H1 (cell line): ENCODE data around the gene PARK7. TPM values are rescaled to one million over a fixed set of nuclear protein-coding genes. Genes with fewer than 3 reads are reported as not detected.

ENCODE experiments used
- CTBP2 ChIP-seq: IDR thresholded peaks from 2 replicates; pipeline ENCODE4 v1.7.0; 2011; ENCODE audit warnings: borderline replicate concordance, mild to moderate bottlenecking, moderate library complexity, mixed read lengths, low read length; ENCODE audit not compliant: insufficient read depth, insufficient read length
- FOSL1 ChIP-seq: IDR thresholded peaks from 2 replicates; pipeline ENCODE4 v1.6.1; 2011; ENCODE audit warnings: mild to moderate bottlenecking, low read depth, low read length, moderate library complexity; ENCODE audit not compliant: insufficient read depth
- KDM1A ChIP-seq: fragments of 200-600, 300-600 bp; sonication (generic); IDR thresholded peaks from 2 replicates; pipeline ENCODE4 v1.7.1; 2016; ENCODE audit warnings: mild to moderate bottlenecking, low read length, borderline replicate concordance
- KDM5A ChIP-seq: fragments of 200-600 bp; IDR thresholded peaks from 2 replicates; pipeline ENCODE4 v1.7.1; 2012; ENCODE audit warnings: mild to moderate bottlenecking, low read length, inconsistent platforms, mixed read lengths
- NANOG ChIP-seq: IDR thresholded peaks from 2 replicates; pipeline ENCODE4 v1.6.1; 2011; ENCODE audit warnings: low read length, low read depth, mild to moderate bottlenecking, inconsistent platforms; ENCODE audit not compliant: insufficient read depth, poor library complexity, severe bottlenecking
- SIX5 ChIP-seq: IDR thresholded peaks from 2 replicates; pipeline ENCODE4 v1.6.1; 2011; ENCODE audit warnings: mild to moderate bottlenecking, low read depth, low read length
- polyA plus RNA-seq, 7 experiments: library from polyadenylated mRNA; depleted of rRNA in 3 of 7; stranded (reverse) in 5 of 7; unstranded in 2 of 7; fragments of >200 nt in 5 of 7; fragments of 200-250 nt in 2 of 7; gene quantifications; 1 replicate in 5 of 7; 2 replicates in 1 of 7; 4 replicates in 1 of 7; pipeline versions ENCODE4 v1.2.1 to v1.2.3, GENCODE V29; 2011 to 2013; ENCODE audit warnings: missing spikeins in 2 of 7, mixed read lengths in 2 of 7
- total RNA-seq: library from RNA; stranded (reverse); fragmentation: NEBNext Ultra II Directional; extraction: Animal tissue kit (Norgen Biotek cat#: 25700); gene quantifications from 2 replicates; pipeline ENCODE4 v1.2.1, GENCODE V29; 2021

PARK7 gene
- total and polyA plus RNA-seq, 2 of the 8 experiments (the other 6 are each of a cell fraction or from before 2014, with no cell fraction given): 206 to 383 TPM

DNA sequence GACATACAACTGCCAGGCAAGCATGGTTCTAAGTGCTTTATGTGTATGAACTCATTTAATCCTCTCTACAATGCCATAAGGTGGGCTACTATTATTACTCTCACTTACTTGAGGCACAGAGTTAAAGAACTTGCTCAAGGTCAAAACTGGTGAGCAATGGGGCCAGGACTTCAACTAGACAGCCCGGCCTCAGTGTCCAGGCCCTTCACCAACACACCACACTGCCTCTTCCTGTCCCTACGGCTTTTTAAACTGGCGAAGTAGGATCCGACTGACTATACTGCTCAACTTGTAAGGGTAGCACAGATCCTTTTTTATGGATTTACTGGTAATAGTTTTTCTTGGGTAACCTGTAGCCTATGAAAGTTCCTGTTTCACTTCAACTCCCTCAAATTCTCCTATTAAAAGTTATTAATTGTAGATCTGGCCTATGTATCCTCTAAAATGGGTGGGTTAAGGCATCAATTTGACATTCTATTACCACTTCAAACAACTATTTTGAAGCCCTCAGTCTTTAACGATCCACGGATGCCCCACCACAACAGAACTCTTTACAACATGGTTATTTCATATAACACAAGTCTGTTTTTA lies 60.3 kb downstream of the PARK7 start (continued):
- TF ChIP-seq CTBP2 (no peak), FOSL1 (no peak), KDM5A (no peak), SIX5 (no peak), NANOG (no peak), KDM1A (no peak)
